GM18907 (cell line): Measurements from ENCODE around the gene DLX1.

Experiments
- ATAC-seq: cut with Tn5 transposase; IDR thresholded peaks from one replicate; pipeline ENCODE4 v1.9.1; 2021; ENCODE audit warnings: mild to moderate bottlenecking, moderate library complexity; ENCODE audit not compliant: unreplicated experiment

DLX1 gene

GRCh38 chr2:172086241-172087206 is 1.2 kb downstream of the DLX1 start:
- no peak for ATAC-seq

DNA sequence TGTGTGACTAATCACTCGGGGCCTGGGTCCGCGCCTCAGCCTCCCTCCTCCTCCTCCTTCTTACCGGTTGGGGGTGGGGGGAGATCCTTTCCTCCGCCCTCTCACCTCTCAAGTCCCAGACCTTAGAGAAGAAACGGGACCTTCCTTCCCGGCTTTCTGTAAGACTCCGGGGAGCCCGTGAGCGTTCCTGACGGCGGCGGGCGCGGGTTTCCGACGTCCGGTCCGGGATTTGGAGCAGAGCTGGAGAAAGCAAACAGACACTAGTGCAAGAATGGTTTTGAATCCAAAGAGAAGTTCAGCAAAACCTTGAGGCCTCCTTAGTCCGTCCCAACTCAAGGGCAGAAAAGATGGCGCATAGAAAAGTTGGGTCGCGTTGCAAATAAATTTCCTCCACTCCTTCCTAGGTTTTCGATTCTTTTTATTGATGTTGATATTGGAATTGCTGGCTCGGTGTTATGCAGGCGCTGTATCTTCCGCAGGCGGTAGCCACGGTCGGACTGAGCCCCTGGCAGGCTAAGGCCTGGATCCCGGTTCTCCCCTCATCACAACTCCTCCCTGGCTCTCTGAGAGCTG is 2.0 kb downstream of the DLX1 start:
- no peak for ATAC-seq

GRCh38 chr2:172087780-172088244 is 2.5 kb downstream of the DLX1 start:
- no peak for ATAC-seq

DNA sequence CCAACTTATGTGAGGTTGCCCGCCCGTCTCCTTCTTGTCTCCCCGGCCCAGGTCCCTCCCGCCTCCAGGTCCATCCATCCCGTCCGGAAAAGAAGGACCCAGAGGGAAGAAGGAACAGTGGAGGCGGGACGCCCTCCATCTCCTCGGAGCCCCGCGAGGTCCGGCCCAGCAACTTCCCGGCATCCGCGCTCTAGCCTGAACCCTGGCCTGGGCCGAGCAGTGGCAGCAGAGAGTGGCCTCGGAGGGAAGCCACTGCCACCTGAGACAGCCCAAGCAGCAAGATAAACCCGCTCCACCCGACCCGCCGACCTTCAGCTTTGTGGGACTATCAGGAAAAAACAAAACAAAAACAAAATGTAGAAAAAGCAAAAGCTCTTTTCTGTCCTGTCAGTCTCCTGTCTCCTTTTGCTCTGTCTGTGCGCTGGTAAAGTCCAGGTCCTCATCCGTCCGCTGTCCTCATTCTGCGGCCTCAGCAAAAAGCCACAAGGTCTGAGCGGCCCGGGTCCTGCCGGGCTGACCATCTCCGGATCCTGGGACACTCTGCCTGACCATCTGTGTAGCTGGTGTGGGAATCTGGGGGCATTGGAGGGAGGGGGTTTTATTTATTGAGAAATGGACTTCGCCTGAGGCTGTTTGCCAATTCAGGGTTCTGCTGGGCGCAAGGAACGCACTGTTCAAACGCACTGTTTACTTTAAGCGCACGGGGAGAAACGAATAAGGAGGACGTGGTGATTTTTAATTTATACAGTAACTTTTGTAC is 3.1 kb downstream of the DLX1 start:
- no peak for ATAC-seq

- no peak for ATAC-seq
These were observed 3.7 kb downstream of the DLX1 start for GRCh38 chr2:172089005-172089504.

GRCh38 chr2:172089633-172090032 is 4.3 kb downstream of the DLX1 start:
- no peak for ATAC-seq

DNA sequence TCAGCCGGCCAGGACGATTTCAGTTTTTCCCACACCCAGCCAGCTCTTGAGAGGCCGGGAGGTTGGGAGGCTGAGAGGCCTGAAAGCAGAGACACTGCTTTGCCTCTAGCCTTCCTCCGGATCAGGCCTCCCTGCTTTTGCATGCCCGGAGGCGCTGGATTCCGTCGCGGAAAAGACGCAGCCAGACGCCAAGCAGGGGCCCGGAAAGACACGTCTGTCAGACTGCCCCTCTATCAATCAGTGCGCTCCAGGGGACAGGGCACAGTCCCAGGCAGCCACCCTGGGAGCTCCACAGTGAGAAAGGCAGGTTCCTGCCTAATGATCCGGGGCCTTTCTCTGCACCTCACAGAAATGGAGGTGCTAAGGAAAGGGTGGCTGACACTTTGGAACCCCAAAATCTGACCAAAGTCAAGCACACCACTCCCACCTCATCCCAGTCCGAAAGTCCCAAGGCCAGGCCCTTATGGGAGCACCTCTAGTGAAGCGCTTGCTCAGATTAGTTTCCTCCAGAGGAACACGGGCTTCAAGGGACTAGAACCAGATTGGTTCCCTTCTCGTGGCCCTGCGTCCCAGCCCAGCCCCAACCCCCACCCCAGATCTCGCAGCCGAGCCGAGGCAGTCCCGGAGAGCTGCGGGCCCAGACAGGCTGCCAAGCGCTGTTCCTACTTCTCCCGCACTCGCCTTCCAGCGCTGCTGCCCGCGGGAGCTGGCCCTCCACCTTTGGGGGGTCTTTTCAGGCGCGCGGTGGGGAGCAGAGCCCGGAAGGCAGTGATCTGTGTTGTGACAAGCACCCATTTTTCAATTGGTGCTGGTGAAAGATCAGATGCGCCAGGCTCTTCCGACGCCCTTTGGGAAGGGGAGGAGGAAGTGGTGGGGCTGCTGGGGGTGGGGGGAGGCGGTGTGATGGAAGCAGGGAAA is 5.0 kb downstream of the DLX1 start:
- ATAC-seq = no peak

DNA sequence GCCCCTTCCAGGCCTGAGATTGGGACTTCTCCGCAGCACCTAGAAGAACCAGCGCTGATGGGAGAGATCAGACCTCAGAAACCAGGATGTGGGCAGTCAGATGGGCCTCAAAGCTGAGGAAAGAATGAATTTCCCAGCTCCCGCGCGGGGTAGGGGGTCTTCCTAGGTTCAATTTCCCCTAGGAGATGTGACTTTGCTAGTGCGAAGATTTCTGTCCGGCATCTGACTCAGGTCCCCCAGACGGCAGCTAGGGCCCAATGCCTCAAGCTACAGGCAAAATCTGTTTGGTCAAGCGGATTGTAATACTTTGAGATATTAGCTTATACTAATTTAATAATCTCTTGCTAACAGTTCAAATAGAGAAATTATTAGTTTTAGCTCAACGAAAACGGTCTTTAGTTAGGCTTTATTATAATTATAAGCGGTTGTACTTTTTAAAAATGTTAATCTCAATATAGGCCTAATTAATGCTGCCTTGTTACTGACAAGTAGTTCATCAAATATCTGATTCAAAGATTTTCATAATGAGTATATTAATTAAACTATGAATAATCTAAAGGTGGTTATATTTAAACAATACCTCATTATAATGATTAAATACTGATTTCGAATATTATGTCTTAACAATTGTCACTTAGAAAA is 5.8 kb downstream of the DLX1 start:
- no peak for ATAC-seq

- no peak for ATAC-seq
These were observed 6.7 kb downstream of the DLX1 start for GRCh38 chr2:172091761-172092566.

GRCh38 chr2:172092716-172093415 is 7.6 kb downstream of the DLX1 start:
- ATAC-seq = no peak

DNA sequence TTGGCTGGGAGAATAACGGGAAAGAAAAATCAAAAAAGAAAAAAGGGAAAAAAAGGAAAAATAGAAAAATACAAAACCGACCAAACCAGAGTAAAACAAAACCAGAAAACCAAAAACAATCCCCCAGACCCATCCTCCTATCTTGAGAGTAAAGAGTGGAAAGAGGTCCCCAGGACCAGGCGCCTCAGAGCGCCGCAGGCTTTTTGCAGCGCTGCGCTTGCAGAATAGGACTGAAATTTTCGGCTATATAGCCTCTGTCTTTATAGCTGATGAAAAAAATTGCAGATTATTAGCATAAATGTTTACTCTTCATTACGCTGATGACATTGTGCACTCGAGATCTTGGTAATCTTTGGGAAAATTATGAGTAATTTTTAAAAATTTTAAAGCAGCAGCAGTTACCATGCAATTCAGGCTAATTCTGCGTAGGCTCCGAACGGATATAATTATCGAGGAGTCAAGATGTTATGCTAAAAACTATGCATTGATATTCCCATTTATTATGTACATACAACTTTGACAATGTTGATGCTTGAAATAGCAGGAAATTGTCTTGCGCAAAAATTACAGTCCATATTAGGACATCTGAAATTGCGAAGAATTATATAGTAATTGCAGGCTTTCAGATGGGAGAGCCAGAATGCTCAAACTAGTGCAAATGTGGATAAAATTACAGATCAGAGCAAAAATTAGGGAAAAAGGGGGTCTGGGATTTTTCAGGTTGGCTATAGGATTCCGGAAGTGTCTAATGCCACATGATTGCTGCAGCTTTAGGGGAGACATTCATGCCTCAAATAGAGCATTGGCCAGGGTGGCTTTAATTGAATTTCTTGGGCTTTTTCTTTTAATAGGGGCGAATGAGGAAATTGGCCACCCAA is 8.3 kb downstream of the DLX1 start:
- no peak for ATAC-seq

DNA sequence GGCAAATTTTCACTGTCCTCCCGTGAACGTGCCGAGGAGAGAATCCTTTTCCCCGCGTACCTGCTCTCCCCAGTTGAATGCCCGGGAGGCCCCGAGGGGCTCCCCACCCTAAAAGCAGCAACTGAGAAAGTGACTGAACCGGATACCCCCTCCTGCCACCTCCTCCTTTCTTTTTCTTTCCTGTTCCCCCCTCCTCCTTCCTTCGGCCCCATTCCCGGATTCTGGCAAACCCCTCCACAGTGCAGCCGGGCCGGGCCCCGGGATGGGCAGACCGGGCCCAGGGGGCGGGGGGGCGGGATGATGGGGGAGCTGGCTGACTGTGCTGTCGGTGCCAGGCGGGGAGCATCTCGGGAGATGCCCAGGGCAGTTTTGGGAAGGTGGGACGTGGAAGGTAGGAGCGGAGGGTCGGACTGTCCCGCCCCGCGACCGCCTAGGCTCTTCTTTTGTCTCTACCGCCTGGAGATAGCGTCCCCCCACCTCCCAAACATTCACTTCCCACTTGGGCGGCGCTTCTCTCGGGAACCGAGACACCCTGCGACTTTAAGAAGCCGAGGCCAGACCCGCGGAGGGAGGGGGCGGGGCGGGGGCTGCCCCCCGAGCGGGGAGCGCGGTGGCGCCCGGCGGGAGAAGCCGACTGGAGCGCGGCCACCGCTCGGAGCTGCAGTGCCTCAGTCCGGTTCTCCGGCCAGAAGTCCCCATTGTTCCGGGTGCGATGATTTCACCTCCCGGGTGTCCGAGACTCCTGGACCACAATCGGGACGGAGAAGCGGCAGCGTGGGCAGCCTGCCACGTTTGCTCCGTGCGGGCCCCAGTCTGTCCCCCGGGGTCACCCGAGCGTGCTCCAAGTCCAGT is 9.2 kb downstream of the DLX1 start:
- peak; percentile 5 for ATAC-seq

GRCh38 chr2:172095146-172095904 is 10.0 kb downstream of the DLX1 start:
- ATAC-seq = peak; percentile 41

GRCh38 chr2:172095905-172096625 is 10.8 kb downstream of the DLX1 start:
- ATAC-seq = no peak
